ENCODE results near the gene AXL. TPM values are rescaled to one million over a fixed set of nuclear protein-coding genes. Genes with fewer than 3 reads are reported as not detected.
A peak's percentile ranks its signal among the peaks of the same experiment; 100 is the strongest.

Gene AXL
- total RNA-seq, 1 experiment from 2014 or later = 236 TPM

DNA sequence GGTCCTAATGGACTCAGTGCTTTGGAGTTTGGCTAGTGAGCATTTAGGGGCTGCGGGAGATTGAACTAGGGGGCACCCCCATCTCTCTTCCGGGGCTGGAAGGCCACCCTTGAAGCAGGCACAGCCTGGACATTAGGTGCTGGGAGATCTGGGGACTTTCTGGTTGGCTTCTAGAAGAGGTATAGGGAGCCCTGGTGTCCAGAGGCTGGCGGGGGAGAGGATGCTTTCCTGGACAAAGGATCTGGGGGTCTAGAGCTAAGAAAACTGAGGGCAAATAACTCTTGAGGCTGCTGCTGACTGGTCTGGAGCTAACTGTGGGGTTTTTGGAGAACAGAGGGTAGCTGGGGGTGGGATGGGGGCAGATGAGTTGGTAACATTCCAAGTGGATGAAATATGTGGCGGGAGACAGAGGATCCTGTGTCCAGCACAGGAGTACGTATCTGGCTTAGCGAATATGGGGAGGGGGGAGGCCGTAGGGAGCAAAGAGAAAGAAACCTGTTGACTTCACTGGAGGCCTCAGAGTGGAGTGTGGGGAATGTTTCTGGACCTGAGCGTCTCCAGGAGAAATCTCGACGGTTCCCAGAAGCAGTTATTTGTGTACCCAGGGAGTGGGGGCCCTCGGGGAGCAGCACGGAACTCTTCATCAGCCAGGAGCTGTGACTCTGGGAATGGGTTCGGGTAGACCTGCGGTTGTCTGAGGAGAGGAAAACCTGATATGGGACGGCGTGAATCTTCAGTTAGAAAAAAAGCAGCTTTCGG is 46.6 kb downstream of the AXL start:
- Histone ChIP-seq H4K20me1 (ENCODE audit: insufficient read depth) (peaks cover 11% of the 10 kb centered on the region; the same call in 1 of the 2 replicates), H3K9me3 (ENCODE audit: insufficient read depth, low read depth) (no peaks in the 10 kb centered on the region), H3F3A (ENCODE audit: insufficient read depth, low read depth) (peaks cover 21% of the 10 kb centered on the region; the same call in 1 of the 2 replicates), H3K4me2 (peak overlapping the region; percentile 96), H3K27me3 (ENCODE audit: insufficient read depth, low read depth) (no peaks in the 10 kb centered on the region), H3K79me2 (ENCODE audit: low read depth) (peaks cover 59% of the 10 kb centered on the region), H3K27ac (peak overlapping the region; percentile 90), H2AFZ (peak overlapping the region; percentile 86), H3K9me2 (ENCODE audit: insufficient read depth) (no peaks in the 10 kb centered on the region), H3K36me3 (ENCODE audit: low read depth) (peaks cover 18% of the 10 kb centered on the region), H3K4me3 (peak overlapping the region; percentile 74), H3K4me1 (replicated peaks; ENCODE audit: insufficient read depth) (peaks cover 10% of the 10 kb centered on the region; the same call in 1 of the 2 replicates)
- CTCF ChIA-PET = interaction anchor here (0.6 kb wide), 1 partner anchor 657 kb away, joined by 5 read pairs; no protein-coding TSS in a partner anchor
- POLR2A ChIA-PET (ENCODE audit: unreplicated experiment) = no interaction called here
- TF ChIP-seq, protein P1, sequence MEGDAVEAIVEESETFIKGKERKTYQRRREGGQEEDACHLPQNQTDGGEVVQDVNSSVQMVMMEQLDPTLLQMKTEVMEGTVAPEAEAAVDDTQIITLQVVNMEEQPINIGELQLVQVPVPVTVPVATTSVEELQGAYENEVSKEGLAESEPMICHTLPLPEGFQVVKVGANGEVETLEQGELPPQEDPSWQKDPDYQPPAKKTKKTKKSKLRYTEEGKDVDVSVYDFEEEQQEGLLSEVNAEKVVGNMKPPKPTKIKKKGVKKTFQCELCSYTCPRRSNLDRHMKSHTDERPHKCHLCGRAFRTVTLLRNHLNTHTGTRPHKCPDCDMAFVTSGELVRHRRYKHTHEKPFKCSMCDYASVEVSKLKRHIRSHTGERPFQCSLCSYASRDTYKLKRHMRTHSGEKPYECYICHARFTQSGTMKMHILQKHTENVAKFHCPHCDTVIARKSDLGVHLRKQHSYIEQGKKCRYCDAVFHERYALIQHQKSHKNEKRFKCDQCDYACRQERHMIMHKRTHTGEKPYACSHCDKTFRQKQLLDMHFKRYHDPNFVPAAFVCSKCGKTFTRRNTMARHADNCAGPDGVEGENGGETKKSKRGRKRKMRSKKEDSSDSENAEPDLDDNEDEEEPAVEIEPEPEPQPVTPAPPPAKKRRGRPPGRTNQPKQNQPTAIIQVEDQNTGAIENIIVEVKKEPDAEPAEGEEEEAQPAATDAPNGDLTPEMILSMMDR (conservative IDR thresholded peaks at IDR 0.05) = no peak
- TF ChIP-seq EZH2 (IDR thresholded peaks at IDR 0.05; ENCODE audit: low read depth) = no peak
- intact Hi-C loops (cut with micrococcal nuclease; ENCODE audit: unreplicated experiment) = loop anchor here (1.0 to 10.0 kb wide), 2 partner anchors 43 to 121 kb away; no protein-coding TSS in a partner anchor
- peak in 1 of 2 experiments; percentile 27 for DNase-seq
- BruUV-seq (replicated peaks) = no TSS peak

- no TSS peak for BruUV-seq (replicated peaks)
- Histone ChIP-seq H3F3A (ENCODE audit: insufficient read depth, low read depth) (no peaks in the 10 kb centered on the region), H4K20me1 (ENCODE audit: insufficient read depth) (peaks cover 11% of the 10 kb centered on the region; the same call in 1 of the 2 replicates), H3K27ac (no peak overlapping the region), H3K9me2 (ENCODE audit: insufficient read depth) (no peaks in the 10 kb centered on the region), H3K4me1 (replicated peaks; ENCODE audit: insufficient read depth) (peaks cover 10% of the 10 kb centered on the region; the same call in 1 of the 2 replicates), H3K36me3 (ENCODE audit: low read depth) (peaks cover 47% of the 10 kb centered on the region), H3K4me3 (no peak overlapping the region), H2AFZ (no peak overlapping the region), H3K27me3 (ENCODE audit: insufficient read depth, low read depth) (no peaks in the 10 kb centered on the region), H3K79me2 (ENCODE audit: low read depth) (peaks cover 54% of the 10 kb centered on the region), H3K4me2 (no peak overlapping the region), H3K9me3 (ENCODE audit: insufficient read depth, low read depth) (no peaks in the 10 kb centered on the region)
- ChIA-PET POLR2A (ENCODE audit: unreplicated experiment) (interaction anchor here (0.6 kb wide), 1 partner anchor 95 kb away, joined by 4 read pairs; the partner anchor contains the start of gene B9D2), CTCF (no interaction called here)
- TF ChIP-seq, protein P1 (conservative IDR thresholded peaks at IDR 0.05) = no peak
- TF ChIP-seq EZH2 (IDR thresholded peaks at IDR 0.05; ENCODE audit: low read depth) = no peak
- DNase-seq = no peak
- intact Hi-C loops (cut with micrococcal nuclease; ENCODE audit: unreplicated experiment) = loop anchor here (10.0 kb wide), 1 partner anchor 124 kb away; no protein-coding TSS in a partner anchor
Observed at GRCh38 chr19:41269055-41269454, 50.0 kb downstream of the AXL start.

DNA sequence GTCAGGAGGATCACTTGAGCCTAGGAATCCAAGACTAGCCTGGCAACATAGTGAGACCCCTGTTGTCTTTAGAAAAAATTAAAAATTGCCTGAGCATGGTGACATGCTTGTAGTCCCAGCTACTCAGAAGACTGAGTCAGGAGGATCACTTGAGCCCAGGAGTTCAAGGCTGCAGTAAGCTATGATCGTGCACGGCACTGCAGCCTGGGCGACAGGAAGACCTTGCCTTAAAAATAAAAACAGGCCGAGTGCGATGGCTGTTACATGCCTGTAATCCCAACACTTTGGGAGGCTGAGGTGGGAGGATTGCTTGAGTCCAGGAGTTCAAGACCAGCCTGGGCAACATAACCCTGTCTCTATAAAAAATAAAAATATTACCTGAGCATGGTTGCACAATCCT is 50.5 kb downstream of the AXL start:
- no peaks in the 10 kb centered on the region for H3K9me2 ChIP-seq (ENCODE audit: insufficient read depth)
- no peaks in the 10 kb centered on the region for H3K9me3 ChIP-seq (ENCODE audit: insufficient read depth, low read depth)
- peaks cover 11% of the 10 kb centered on the region; the same call in 1 of the 2 replicates for H4K20me1 ChIP-seq (ENCODE audit: insufficient read depth)
- intact Hi-C loops (cut with micrococcal nuclease; ENCODE audit: unreplicated experiment) = loop anchor here (10.0 kb wide), 1 partner anchor 125 kb away; no protein-coding TSS in a partner anchor
- no peaks in the 10 kb centered on the region for H3F3A ChIP-seq (ENCODE audit: insufficient read depth, low read depth)
- CTCF ChIA-PET = no interaction called here
- no peak overlapping the region for H3K27ac ChIP-seq
- H3K36me3 ChIP-seq (ENCODE audit: low read depth) = peaks cover 52% of the 10 kb centered on the region
- peaks cover 10% of the 10 kb centered on the region; the same call in 1 of the 2 replicates for H3K4me1 ChIP-seq (replicated peaks; ENCODE audit: insufficient read depth)
- no peak for TF ChIP-seq EZH2 (IDR thresholded peaks at IDR 0.05; ENCODE audit: low read depth)
- TF ChIP-seq, protein P1 (conservative IDR thresholded peaks at IDR 0.05) = no peak
- H3K4me2 ChIP-seq = no peak overlapping the region
- H2AFZ ChIP-seq = no peak overlapping the region
- H3K4me3 ChIP-seq = no peak overlapping the region
- POLR2A ChIA-PET (ENCODE audit: unreplicated experiment) = interaction anchor here (0.6 kb wide), 2 partner anchors 94 to 449 kb away, joined by 4 to 5 read pairs; partner anchors contain the start of gene B9D2
- no TSS peak for BruUV-seq (replicated peaks)
- H3K27me3 ChIP-seq (ENCODE audit: insufficient read depth, low read depth) = no peaks in the 10 kb centered on the region
- no peak for DNase-seq
- H3K79me2 ChIP-seq (ENCODE audit: low read depth) = peaks cover 51% of the 10 kb centered on the region
